ENCODE measurements around the gene LUZP2.

The LUZP2 gene

GRCh38 chr11:24636291-24636629 lies 139.4 kb downstream of the LUZP2 start:
- DNase-seq = no peak

- no peak for DNase-seq
These were observed 140.7 kb downstream of the LUZP2 start for GRCh38 chr11:24637520-24637919.

- DNase-seq = no peak
These were observed 145.8 kb downstream of the LUZP2 start for GRCh38 chr11:24642648-24643047.

GRCh38 chr11:24645563-24645962 lies 148.7 kb downstream of the LUZP2 start:
- DNase-seq = no peak

- DNase-seq = no peak
These were observed 155.0 kb downstream of the LUZP2 start for GRCh38 chr11:24651873-24652272.

GRCh38 chr11:24653901-24654300 lies 157.0 kb downstream of the LUZP2 start:
- DNase-seq = no peak

- DNase-seq = no peak
These were observed 164.5 kb downstream of the LUZP2 start for GRCh38 chr11:24661331-24661730.

GRCh38 chr11:24664399-24664798 lies 167.5 kb downstream of the LUZP2 start:
- DNase-seq = no peak

- DNase-seq = no peak
These were observed 170.6 kb downstream of the LUZP2 start for GRCh38 chr11:24667353-24667968.

GRCh38 chr11:24678703-24679348 lies 182.0 kb downstream of the LUZP2 start:
- DNase-seq = no peak

- no peak for DNase-seq
These were observed 183.0 kb downstream of the LUZP2 start for GRCh38 chr11:24679821-24680351.

- DNase-seq = no peak
These were observed 186.7 kb downstream of the LUZP2 start for GRCh38 chr11:24683583-24683982.

GRCh38 chr11:24685821-24686220 lies 189.0 kb downstream of the LUZP2 start:
- DNase-seq = no peak

- no peak for DNase-seq
These were observed 190.8 kb downstream of the LUZP2 start for GRCh38 chr11:24687531-24688147.

- no peak for DNase-seq
These were observed 192.1 kb downstream of the LUZP2 start for GRCh38 chr11:24688981-24689380.

GRCh38 chr11:24697522-24698111 lies 200.8 kb downstream of the LUZP2 start:
- DNase-seq = no peak

GRCh38 chr11:24704716-24705115 lies 207.9 kb downstream of the LUZP2 start:
- DNase-seq = no peak

GRCh38 chr11:24705474-24705873 lies 208.6 kb downstream of the LUZP2 start:
- no peak for DNase-seq

- DNase-seq = no peak
These were observed 211.8 kb downstream of the LUZP2 start for GRCh38 chr11:24708616-24709015.

- DNase-seq = no peak
These were observed 213.2 kb downstream of the LUZP2 start for GRCh38 chr11:24709928-24710565.

- no peak for DNase-seq
These were observed 217.7 kb downstream of the LUZP2 start for GRCh38 chr11:24714601-24715000.

- DNase-seq = no peak
These were observed 219.6 kb downstream of the LUZP2 start for GRCh38 chr11:24716403-24716802.

- DNase-seq = no peak
These were observed 226.4 kb downstream of the LUZP2 start for GRCh38 chr11:24723231-24723630.
